Kidney (tissue), 14 donors: ENCODE measurements around the gene RPLP2. TPM values are rescaled to one million over a fixed set of nuclear protein-coding genes. Genes with fewer than 3 reads are reported as not detected.

Experiments
- DNase-seq, 5 donors: peaks; one replicate each; pipeline ENCODE4 v3.0.0-alpha.2; 2013 to 2020
- FAIRE-seq: peaks from 2 replicates; lab custom pipeline; 2012; peaks lifted over from hg19 to GRCh38; lab: Jason Lieb, UNC
- H3K27ac ChIP-seq, 2 donors: one replicate each; pipeline ENCODE4 v1.7.0; 2013; ENCODE audit warnings: low read depth in 2 of 2, low read length in 2 of 2, inconsistent platforms in 1 of 2
- H3K27me3 ChIP-seq: one replicate; pipeline ENCODE4 v1.7.1; 2013; ENCODE audit warnings: low read length, inconsistent platforms; ENCODE audit not compliant: control insufficient read depth, insufficient read depth
- H3K36me3 ChIP-seq, 3 donors: one replicate each; pipeline versions ENCODE4 v1.7.0 to v1.7.1; 2013; ENCODE audit warnings: low read length in 3 of 3, control low read depth in 1 of 3, inconsistent platforms in 1 of 3; ENCODE audit not compliant: insufficient read depth in 3 of 3, control insufficient read depth in 2 of 3
- H3K4me1 ChIP-seq, 3 donors: one replicate each; pipeline versions ENCODE4 v1.7.0 to v1.7.1; 2013; ENCODE audit warnings: low read length in 3 of 3, inconsistent platforms in 1 of 3, low read depth in 1 of 3; ENCODE audit not compliant: control insufficient read depth in 2 of 3, insufficient read depth in 2 of 3
- H3K4me3 ChIP-seq, 3 donors: one replicate each; pipeline versions ENCODE4 v1.7.0 to v1.8.1; 2013; ENCODE audit warnings: low read length in 3 of 3, control low read depth in 1 of 3, inconsistent platforms in 1 of 3
- H3K9ac ChIP-seq, 3 donors: one replicate each; pipeline versions ENCODE4 v1.7.0 to v1.7.1; 2013; ENCODE audit warnings: low read length in 3 of 3, control low read depth in 1 of 3, inconsistent platforms in 1 of 3
- H3K9me3 ChIP-seq, 3 donors: one replicate each; pipeline versions ENCODE4 v1.7.0 to v1.7.1; 2013; ENCODE audit warnings: low read length in 3 of 3, control low read depth in 1 of 3, inconsistent platforms in 1 of 3; ENCODE audit not compliant: control insufficient read depth in 2 of 3, insufficient read depth in 1 of 3
- intact Hi-C: fragments of 100-400 bp; cut with DNase I; formaldehyde crosslinking; loops from one replicate; pipeline ENCODE4 v1.11.1; 2022
- polyA plus RNA-seq: library from polyadenylated mRNA; stranded (reverse); fragments of 350-450 nt; fragmentation: Illumina TruSeq; extraction: RNeasy Lipid Tissue Mini Kit (QIAGEN cat#74804); gene quantifications from one replicate; pipeline ENCODE4 v1.2.3, GENCODE V29; 2014; ENCODE audit warnings: low read depth, low replicate concordance; ENCODE audit not compliant: insufficient read depth
- total RNA-seq: library from RNA; stranded (reverse); fragmentation: NEBNext Ultra II Directional; extraction: Animal tissue kit (Norgen Biotek cat#: 25700); gene quantifications from one replicate; pipeline ENCODE4 v1.2.1, GENCODE V29; 2021
- TF ChIP-seq, protein P1 (sequence below): IDR thresholded peaks from 3 replicates; pipeline ENCODE4 v1.5.1; 2012; ENCODE audit warnings: mild to moderate bottlenecking, moderate library complexity, borderline replicate concordance; ENCODE audit not compliant: insufficient read depth; ENCODE audit errors: extremely low read depth
- donor health status: control.
- donor health status: control.
- donor health status: control.
- donor health status: control.
- donor health status: control.
- donor health status: DM: yes; HTN: yes; CAD: no.
- donor health status: Normal renal cell carcinoma (clear cell type).

RPLP2 gene
- total and polyA plus RNA-seq, 2 donors from 2014 or later, result 1,544 to 1,997 TPM

DNA sequence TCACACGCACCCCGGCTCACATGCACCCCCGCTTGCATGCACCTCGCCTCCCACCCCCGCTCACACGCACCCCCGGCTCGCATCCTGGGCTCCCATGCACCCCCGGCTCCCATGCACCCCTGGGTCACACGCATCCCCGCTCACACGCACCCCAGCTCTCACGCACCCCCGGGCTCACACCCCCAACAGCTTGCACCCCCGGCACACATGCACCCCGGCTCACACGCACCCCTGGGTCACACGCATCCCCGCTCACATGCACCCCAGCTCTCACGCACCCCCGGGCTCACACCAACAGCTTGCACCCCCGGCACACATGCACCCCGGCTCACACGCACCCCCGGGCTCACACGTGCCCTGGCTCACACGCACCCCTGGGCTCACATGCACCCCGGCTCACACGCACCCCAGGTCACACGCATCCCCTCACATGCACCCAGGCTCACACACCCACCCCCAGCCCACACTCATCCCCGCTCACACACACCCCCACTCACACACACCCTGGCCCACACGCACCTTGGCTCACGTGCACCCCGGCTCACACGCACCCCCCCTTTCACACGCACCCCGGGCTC, 49.1 kb downstream of the RPLP2 start:
- Histone ChIP-seq H3K27me3 (no peaks in the 10 kb centered on the region), H3K4me1 (peaks cover 0 to 31% (median 13%) of the 10 kb centered on the region in 3 donors), H3K27ac (no peak overlapping the region), H3K9me3 (no peaks in the 10 kb centered on the region), H3K4me3 (no peak overlapping the region), H3K36me3 (no peaks in the 10 kb centered on the region), H3K9ac (no peak overlapping the region)
- no peak for FAIRE-seq
- TF ChIP-seq, protein P1, sequence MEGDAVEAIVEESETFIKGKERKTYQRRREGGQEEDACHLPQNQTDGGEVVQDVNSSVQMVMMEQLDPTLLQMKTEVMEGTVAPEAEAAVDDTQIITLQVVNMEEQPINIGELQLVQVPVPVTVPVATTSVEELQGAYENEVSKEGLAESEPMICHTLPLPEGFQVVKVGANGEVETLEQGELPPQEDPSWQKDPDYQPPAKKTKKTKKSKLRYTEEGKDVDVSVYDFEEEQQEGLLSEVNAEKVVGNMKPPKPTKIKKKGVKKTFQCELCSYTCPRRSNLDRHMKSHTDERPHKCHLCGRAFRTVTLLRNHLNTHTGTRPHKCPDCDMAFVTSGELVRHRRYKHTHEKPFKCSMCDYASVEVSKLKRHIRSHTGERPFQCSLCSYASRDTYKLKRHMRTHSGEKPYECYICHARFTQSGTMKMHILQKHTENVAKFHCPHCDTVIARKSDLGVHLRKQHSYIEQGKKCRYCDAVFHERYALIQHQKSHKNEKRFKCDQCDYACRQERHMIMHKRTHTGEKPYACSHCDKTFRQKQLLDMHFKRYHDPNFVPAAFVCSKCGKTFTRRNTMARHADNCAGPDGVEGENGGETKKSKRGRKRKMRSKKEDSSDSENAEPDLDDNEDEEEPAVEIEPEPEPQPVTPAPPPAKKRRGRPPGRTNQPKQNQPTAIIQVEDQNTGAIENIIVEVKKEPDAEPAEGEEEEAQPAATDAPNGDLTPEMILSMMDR, result no peak
- DNase-seq, result peak in 1 of 5 donors; percentile 64
- intact Hi-C loops, result loop anchor here (10.0 kb wide), 1 partner anchor 186 kb away; no protein-coding TSS in a partner anchor

DNA sequence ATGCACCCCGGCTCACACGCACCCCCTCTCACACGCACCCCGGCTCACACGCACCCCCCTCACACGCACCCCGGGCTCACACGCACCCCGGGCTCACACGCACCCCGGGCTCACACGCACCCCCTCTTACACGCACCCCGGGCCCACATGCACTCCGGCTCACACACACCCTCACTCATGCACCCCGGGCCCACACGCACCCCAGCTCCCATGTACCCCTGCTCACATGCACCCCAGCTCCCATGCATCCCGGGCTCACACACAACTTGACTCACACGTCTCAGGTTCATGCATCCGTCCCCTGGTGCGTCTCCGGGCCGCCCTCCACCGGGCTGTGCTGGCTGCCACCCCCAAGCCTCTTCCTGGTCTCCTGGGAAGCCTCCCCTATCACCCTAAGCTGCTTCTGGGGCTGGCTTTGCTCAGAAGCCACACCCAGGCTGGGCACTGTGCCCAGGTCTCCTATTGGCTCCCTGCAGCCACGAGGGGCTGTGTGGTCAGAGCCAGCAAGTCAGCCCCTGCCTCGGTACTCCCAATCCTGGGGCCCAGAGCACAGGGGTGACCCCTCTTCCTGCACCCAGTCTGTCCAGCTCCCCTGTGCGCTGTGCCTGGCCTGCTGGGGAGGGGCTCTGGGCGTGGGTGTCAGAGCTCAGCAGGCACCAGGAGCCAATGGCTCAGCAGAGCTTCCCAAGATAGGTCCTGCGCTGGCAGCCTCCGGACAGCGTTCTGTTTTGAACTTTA, 49.8 kb downstream of the RPLP2 start:
- FAIRE-seq (no peak), DNase-seq (peak; percentile 59 to 95 (median 75))
- no peaks in the 10 kb centered on the region for H3K27me3 ChIP-seq
- H3K4me1 ChIP-seq, result peaks cover 0 to 32% (median 13%) of the 10 kb centered on the region in 3 donors
- TF ChIP-seq, protein P1, result no peak
- H3K9ac ChIP-seq, result no peak overlapping the region
- H3K27ac ChIP-seq, result no peak overlapping the region
- H3K9me3 ChIP-seq, result no peaks in the 10 kb centered on the region
- intact Hi-C loops, result loop anchor here (10.0 kb wide), 1 partner anchor 185 kb away; no protein-coding TSS in a partner anchor
- no peak overlapping the region for H3K4me3 ChIP-seq
- no peaks in the 10 kb centered on the region for H3K36me3 ChIP-seq

- Histone ChIP-seq H3K27me3 (no peaks in the 10 kb centered on the region), H3K36me3 (no peaks in the 10 kb centered on the region), H3K9ac (no peak overlapping the region), H3K9me3 (no peaks in the 10 kb centered on the region), H3K4me1 (peaks cover 0 to 32% (median 13%) of the 10 kb centered on the region in 3 donors), H3K27ac (no peak overlapping the region), H3K4me3 (no peak overlapping the region)
- TF ChIP-seq, protein P1, result no peak
- intact Hi-C loops, result no loop called here
- DNase-seq, result no peak
- FAIRE-seq, result no peak
These were observed 50.7 kb downstream of the RPLP2 start for GRCh38 chr11:860234-861104.
